ENCODE results near the gene INSRR.

Gene INSRR

GRCh38 chr1:156894001-156894400 lies 35.1 kb upstream of the INSRR start:
- no peak for DNase-seq (ENCODE audit: low read depth, low spot score)

- DNase-seq (ENCODE audit: low read depth, low spot score): no peak
Measured at GRCh38 chr1:156893048-156893953, 34.4 kb upstream of the INSRR start, which contains the start of gene PEAR1. Gene PEAR1 (plus strand): TSS chr1:156893718. CDS start chr1:156903927, 10,209 bp downstream.

- DNase-seq (ENCODE audit: low read depth, low spot score): peak; percentile 77
Measured at GRCh38 chr1:156892190-156893047, 33.5 kb upstream of the INSRR start.

GRCh38 chr1:156889802-156890580 lies 31.1 kb upstream of the INSRR start:
- DNase-seq (ENCODE audit: low read depth, low spot score): no peak

DNA sequence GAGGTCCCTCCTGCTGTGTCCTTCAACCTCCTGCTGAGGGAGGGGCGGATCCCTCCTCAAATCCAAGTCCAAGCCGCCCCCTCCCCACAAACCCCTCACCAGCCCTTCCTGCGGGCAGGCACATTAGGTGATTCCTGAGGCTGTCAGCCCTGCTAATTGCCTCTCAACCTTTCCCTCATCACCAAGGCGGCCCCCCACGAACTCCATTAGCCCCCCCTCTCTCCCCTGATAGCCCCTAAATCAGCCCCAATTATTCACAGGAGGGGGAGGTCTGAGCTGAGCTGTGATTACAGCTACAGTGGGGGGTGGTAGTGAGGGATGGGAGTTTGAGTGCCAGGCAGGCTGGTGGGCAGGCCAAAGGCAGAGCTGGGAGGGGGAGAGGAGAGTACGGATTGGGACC lies 28.8 kb upstream of the INSRR start:
- DNase-seq (ENCODE audit: low read depth, low spot score): no peak

DNA sequence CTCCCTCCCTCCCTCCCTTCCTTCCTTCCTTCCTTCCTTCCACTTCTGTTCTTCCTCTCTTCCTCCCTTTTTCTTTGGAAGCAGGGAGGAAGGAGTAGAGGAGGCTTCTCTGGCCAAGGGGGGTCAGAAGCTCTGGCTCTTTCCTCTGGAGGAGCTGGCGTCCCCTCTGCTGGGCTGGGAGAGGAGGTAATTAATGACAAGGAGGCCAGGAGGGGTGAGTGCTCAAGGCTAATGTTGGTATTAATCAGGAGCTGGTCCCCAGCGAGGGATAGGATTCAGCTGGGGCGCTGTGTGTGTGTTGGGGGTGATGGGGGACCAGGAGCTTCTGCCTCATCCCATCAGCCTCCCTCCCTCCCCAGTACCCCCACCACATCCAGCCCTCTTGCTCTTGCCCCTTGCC lies 28.4 kb upstream of the INSRR start:
- DNase-seq (ENCODE audit: low read depth, low spot score): no peak

DNA sequence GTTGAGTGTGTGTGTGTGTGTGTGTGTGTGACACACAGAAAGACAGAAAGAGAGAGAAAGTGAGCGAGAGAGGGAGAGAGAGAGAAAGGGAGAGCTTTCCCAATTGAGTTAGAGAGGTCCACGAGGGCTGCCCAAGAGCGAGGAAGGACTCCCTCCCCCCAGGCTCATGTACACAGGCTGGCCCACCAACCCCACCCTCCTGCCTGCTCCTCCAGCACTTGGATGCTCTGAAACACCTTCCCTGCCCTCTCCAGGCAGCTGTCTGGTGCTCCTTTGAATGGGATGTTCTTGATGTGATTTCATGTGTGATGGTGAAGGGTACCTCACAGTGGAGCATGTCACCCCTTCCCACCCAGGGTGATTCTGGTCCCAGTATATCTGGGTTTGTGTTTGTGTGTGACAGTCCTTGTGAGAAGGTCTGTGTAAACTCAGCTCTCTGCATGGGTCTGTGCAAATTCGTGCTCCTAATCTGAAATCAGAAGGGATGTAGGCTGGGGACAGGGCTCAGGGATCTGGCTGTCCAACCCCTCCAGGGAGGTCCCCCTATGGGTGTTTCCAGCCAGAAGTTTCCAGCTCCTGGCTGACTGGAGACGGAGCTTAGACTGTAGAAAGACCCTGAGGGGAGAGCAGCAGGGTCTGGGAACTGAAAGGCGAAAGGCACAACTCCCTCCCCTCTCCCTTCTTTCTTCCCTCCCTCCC lies 27.8 kb upstream of the INSRR start:
- no peak for DNase-seq (ENCODE audit: low read depth, low spot score)

DNA sequence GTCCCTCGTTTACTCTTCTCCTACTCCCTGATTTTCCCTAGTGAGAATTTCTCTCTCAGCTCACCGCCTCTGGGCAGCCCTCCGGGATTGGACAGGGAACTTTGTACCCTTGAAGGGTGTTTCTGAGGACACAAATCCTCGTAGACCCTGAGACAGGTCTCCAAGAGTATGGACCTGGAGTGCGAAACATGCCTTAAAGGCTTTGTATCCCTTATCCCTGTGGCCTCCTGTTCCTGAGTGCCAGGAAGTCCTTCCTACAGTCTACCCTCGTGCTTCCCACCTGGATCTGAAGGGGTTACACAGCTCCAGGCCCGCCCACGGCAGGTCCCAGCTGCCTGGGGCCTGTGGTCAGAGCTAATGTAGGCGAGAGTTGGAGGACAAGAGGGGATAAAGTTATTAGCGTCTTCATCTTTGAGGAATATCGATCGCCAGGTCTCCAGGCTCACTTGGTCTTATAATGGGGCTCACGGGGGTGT lies 27.0 kb upstream of the INSRR start:
- DNase-seq (ENCODE audit: low read depth, low spot score): no peak

GRCh38 chr1:156885314-156885713 lies 26.4 kb upstream of the INSRR start:
- DNase-seq (ENCODE audit: low read depth, low spot score): no peak

- no peak for DNase-seq (ENCODE audit: low read depth, low spot score)
Measured at GRCh38 chr1:156884560-156885184, 25.8 kb upstream of the INSRR start.

DNA sequence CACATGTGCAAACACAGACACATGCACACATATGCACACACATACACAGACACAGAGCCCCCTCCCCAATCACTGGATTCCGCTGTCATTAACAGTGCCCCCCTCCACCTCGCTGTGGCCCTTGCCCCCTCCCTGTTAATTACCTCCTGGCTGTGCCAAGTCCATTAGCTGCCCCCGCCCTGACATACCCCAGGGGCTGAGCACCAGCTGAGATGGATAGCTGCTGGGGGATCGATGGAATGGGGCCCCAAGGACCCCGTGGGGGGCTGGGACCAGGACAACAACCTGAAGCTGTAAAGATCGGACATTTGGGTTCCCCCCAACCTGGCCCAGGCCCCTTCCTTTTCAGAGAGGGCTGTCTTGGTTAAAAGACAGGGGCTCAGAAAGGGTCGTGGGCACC lies 25.0 kb upstream of the INSRR start:
- no peak for DNase-seq (ENCODE audit: low read depth, low spot score)

GRCh38 chr1:156882543-156882942 lies 23.6 kb upstream of the INSRR start:
- DNase-seq (ENCODE audit: low read depth, low spot score): no peak

- no peak for DNase-seq (ENCODE audit: low read depth, low spot score)
Measured at GRCh38 chr1:156881663-156882062, 22.7 kb upstream of the INSRR start.

- no peak for DNase-seq (ENCODE audit: low read depth, low spot score)
Measured at GRCh38 chr1:156881101-156881500, 22.2 kb upstream of the INSRR start.

GRCh38 chr1:156880473-156880872 lies 21.6 kb upstream of the INSRR start:
- no peak for DNase-seq (ENCODE audit: low read depth, low spot score)

GRCh38 chr1:156879876-156880275 lies 21.0 kb upstream of the INSRR start:
- no peak for DNase-seq (ENCODE audit: low read depth, low spot score)

DNA sequence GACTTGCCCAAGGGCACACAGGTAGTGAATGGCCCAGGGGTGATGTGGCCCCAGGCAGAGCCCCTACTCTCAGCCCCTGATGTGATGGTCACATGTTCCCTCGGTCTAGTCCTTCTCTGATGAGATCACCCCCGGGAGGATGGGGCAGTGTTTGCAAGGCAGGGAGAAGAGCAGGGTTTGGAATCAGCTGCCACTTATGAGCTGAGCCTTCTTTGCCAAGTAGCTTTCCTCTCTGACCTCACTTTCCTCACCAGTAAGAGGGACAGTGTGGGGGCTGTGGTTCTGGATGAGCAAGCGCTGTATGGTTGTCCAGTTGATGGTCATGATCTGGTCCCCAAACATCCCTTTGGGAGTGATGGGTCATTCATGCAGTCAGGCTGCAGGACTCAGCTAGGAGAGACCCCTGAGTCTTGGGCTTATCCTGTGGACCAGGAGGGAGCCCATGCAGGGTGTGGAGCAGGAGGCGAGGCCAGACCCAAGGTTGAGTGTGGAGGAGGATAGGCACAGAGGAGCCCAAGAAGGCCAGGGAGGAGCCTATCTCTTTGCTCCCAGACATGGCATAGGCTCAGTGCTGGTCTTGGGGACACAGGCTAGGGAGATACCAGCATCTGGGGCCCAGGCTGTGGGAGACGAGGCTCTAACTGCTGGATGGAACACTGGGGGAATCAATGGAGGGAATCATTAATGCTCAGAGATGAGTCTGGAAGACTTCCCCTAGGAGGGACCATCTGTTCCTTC lies 18.7 kb upstream of the INSRR start:
- no peak for DNase-seq (ENCODE audit: low read depth, low spot score)

DNA sequence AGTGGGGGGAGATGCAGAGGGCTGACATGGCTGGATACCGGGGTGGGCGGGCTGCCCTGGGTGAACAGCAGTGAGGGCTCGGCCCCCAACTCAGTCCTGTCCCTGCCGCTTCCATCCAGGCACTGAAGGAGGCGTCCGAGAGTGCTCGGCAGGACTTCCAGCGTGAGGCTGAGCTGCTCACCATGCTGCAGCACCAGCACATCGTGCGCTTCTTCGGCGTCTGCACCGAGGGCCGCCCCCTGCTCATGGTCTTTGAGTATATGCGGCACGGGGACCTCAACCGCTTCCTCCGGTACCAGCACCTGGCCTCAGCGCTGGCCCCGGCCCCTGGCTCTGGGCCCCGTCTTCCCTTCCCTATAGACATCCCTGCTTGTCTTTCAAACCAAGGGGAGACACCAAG lies 17.4 kb upstream of the INSRR start:
- no peak for DNase-seq (ENCODE audit: low read depth, low spot score)

GRCh38 chr1:156875341-156875615 lies 16.4 kb upstream of the INSRR start:
- no peak for DNase-seq (ENCODE audit: low read depth, low spot score)
